Measurements from ENCODE around the gene MACROD2. TPM values are rescaled to one million over a fixed set of nuclear protein-coding genes. Genes with fewer than 3 reads are reported as not detected.

The MACROD2 gene
- total RNA-seq, 1 donor from 2014 or later, result 0.23 TPM

GRCh38 chr20:14355791-14356190 is 360.5 kb downstream of the MACROD2 start:
- no peak for DNase-seq (ENCODE audit: low read depth)
- no peak overlapping the region for H3K4me3 ChIP-seq (ENCODE audit: low read depth, low read length)
- TF ChIP-seq, protein P1, sequence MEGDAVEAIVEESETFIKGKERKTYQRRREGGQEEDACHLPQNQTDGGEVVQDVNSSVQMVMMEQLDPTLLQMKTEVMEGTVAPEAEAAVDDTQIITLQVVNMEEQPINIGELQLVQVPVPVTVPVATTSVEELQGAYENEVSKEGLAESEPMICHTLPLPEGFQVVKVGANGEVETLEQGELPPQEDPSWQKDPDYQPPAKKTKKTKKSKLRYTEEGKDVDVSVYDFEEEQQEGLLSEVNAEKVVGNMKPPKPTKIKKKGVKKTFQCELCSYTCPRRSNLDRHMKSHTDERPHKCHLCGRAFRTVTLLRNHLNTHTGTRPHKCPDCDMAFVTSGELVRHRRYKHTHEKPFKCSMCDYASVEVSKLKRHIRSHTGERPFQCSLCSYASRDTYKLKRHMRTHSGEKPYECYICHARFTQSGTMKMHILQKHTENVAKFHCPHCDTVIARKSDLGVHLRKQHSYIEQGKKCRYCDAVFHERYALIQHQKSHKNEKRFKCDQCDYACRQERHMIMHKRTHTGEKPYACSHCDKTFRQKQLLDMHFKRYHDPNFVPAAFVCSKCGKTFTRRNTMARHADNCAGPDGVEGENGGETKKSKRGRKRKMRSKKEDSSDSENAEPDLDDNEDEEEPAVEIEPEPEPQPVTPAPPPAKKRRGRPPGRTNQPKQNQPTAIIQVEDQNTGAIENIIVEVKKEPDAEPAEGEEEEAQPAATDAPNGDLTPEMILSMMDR (conservative IDR thresholded peaks at IDR 0.05; ENCODE audit: low read depth, low read length), result no peak

- no peak for DNase-seq (ENCODE audit: low read depth)
- TF ChIP-seq, protein P1 (conservative IDR thresholded peaks at IDR 0.05; ENCODE audit: low read depth, low read length), result no peak
- no peak overlapping the region for H3K4me3 ChIP-seq (ENCODE audit: low read depth, low read length)
Observed at GRCh38 chr20:14360416-14360815, 365.1 kb downstream of the MACROD2 start.

DNA sequence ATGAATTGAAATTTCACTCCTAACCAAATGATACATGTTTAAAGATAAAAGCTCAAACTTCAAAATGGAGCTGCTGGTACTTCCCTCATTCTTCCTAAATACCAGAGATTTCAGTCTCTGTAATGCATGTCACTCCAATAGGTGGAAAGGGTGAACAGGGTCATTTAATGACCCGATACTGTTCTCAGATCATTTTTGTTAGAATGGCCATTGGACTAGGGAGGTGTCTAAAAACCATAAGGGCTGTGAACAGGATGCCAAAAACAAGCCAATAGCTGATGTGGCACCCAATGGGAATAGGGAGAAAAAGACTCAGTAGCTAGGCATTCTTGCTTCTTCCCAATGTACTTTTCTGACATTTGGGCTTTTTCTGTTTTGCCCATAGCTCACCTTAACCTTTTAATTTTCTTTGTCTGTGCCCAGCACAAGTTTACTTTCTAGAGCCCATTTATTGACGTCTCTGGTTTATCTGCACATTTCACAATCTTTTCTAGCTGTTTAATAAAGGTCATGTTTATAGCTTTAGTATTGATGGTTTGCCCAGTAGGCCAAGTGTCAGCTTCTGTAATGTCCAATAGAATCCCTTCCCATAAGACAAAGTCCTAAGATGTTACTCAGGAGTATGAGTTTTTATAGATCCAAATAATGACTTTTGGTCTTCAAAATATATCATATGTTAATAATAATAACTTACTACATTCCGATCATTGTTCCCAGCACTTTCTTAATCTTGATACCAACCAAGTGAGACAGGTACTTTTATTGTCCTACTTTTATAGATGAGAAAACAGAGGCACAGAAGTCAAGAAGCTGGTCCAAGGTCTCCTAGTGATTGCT is 366.4 kb downstream of the MACROD2 start:
- DNase-seq (ENCODE audit: low read depth), result no peak
- TF ChIP-seq, protein P1 (conservative IDR thresholded peaks at IDR 0.05; ENCODE audit: low read depth, low read length), result no peak
- H3K4me3 ChIP-seq (ENCODE audit: low read depth, low read length), result no peak overlapping the region

- H3K4me3 ChIP-seq (ENCODE audit: low read depth, low read length), result no peak overlapping the region
- DNase-seq (ENCODE audit: low read depth), result no peak
- TF ChIP-seq, protein P1 (conservative IDR thresholded peaks at IDR 0.05; ENCODE audit: low read depth, low read length), result no peak
Observed at GRCh38 chr20:14374196-14374595, 378.9 kb downstream of the MACROD2 start.

- H3K4me3 ChIP-seq (ENCODE audit: low read depth, low read length), result no peak overlapping the region
- DNase-seq (ENCODE audit: low read depth), result no peak
- TF ChIP-seq, protein P1 (conservative IDR thresholded peaks at IDR 0.05; ENCODE audit: low read depth, low read length), result no peak
Observed at GRCh38 chr20:14375416-14375985, 380.2 kb downstream of the MACROD2 start.

DNA sequence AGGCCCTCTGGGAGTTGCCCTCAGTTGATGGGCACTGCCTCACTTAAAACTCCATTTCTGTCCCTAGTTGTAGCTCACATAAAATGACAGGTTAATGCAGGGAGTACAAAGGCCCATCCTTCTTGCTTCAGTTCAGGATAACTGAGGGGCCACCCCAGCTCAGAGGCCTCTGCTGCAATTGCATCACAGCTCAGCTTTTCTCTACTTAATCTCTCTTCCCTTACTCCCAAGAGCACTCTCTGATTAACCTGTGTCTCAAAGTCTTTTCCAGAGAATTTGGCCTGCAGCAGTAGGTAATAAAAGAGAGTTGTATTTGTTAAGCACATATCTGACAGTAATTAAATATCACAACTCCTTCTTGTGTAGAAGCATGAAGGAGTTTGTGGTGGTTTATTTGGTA is 383.0 kb downstream of the MACROD2 start:
- TF ChIP-seq, protein P1 (conservative IDR thresholded peaks at IDR 0.05; ENCODE audit: low read depth, low read length), result no peak
- no peak for DNase-seq (ENCODE audit: low read depth)
- no peak overlapping the region for H3K4me3 ChIP-seq (ENCODE audit: low read depth, low read length)

All from epithelial cell of proximal tubule (primary cell).